ENCODE measurements around the gene UST. TPM values are rescaled to one million over a fixed set of nuclear protein-coding genes. Genes with fewer than 3 reads are reported as not detected.

UST gene
- total and polyA plus RNA-seq, 2 experiments from 2014 or later: 8.0 to 11.7 TPM

DNA sequence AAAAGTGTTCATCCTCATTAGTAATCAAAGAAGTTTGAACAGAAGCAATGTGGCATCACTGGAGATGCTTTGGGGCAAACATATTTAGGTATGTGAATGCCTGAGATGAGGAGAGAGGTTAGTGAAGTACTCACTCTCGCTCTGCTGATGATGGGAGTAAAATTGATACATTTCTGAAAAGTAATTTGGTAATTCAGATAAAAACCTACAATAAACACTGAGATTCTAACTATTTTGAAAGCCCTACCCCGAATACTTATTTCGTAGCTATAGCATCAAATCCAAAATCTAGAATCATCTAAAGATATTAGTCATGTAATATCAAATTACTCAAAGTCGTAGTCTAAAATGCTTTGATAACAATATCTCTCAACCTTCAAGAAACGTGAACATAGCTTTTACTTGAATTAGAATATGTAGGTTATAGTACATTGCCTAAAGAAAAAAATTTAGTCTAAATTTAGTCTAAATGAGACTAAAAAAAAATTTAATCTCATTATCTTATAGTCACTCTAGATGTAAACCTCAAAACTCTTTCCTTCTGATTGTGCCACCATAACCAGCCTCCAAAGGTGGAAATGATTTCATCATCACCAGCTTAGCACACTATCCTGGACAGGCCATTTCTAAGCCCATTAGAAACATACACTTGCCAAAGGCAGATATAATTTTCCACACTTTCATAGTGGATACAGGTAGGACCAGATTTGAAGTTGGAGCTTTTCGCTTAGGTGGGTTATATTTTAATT lies 338.2 kb downstream of the UST start:
- H3K79me2 ChIP-seq: no peaks in the 10 kb centered on the region
- H4K20me1 ChIP-seq (ENCODE audit: insufficient read depth, poor library complexity, severe bottlenecking): no peaks in the 10 kb centered on the region
- no peak for TF ChIP-seq EZH2 (IDR thresholded peaks at IDR 0.05; ENCODE audit: borderline replicate concordance)
- no peak for TF ChIP-seq EZH2phosphoT487 (IDR thresholded peaks at IDR 0.05; ENCODE audit: low read depth, severe bottlenecking, unreplicated experiment)
- TF ChIP-seq CTCF (IDR thresholded peaks at IDR 0.05; ENCODE audit: poor library complexity): no peak
- no peaks in the 10 kb centered on the region for H3K9me2 ChIP-seq (replicated peaks; ENCODE audit: insufficient read depth)
- H3K4me2 ChIP-seq: no peak overlapping the region
- H2AFZ ChIP-seq: no peak overlapping the region
- H3K9me3 ChIP-seq (ENCODE audit: low read depth): no peaks in the 10 kb centered on the region
- peaks cover 14% of the 10 kb centered on the region for H3K4me1 ChIP-seq (ENCODE audit: insufficient read depth)
- no peak for DNase-seq (ENCODE audit: low spot score)
- WGBS (ENCODE audit: low lambda C conversion rate, missing lambda C conversion rate): 93% methylated on average over 6 of the region's 6 CpGs
- no peak overlapping the region for H3K4me3 ChIP-seq
- H3K27ac ChIP-seq: no peak overlapping the region
- H3K27me3 ChIP-seq: no peaks in the 10 kb centered on the region
- no peaks in the 10 kb centered on the region for H3K36me3 ChIP-seq (replicated peaks; ENCODE audit: insufficient read depth, low read depth)

- no peaks in the 10 kb centered on the region for H4K20me1 ChIP-seq (ENCODE audit: insufficient read depth, poor library complexity, severe bottlenecking)
- H3K4me1 ChIP-seq (ENCODE audit: insufficient read depth): peaks cover 9% of the 10 kb centered on the region
- H3K4me2 ChIP-seq: no peak overlapping the region
- no peak for TF ChIP-seq CTCF (IDR thresholded peaks at IDR 0.05; ENCODE audit: poor library complexity)
- no peak for TF ChIP-seq EZH2 (IDR thresholded peaks at IDR 0.05; ENCODE audit: borderline replicate concordance)
- no peak for TF ChIP-seq EZH2phosphoT487 (IDR thresholded peaks at IDR 0.05; ENCODE audit: low read depth, severe bottlenecking, unreplicated experiment)
- no peaks in the 10 kb centered on the region for H3K27me3 ChIP-seq
- DNase-seq (ENCODE audit: low spot score): no peak
- no peaks in the 10 kb centered on the region for H3K36me3 ChIP-seq (replicated peaks; ENCODE audit: insufficient read depth, low read depth)
- H3K4me3 ChIP-seq: no peak overlapping the region
- H3K79me2 ChIP-seq: no peaks in the 10 kb centered on the region
- no peaks in the 10 kb centered on the region for H3K9me2 ChIP-seq (replicated peaks; ENCODE audit: insufficient read depth)
- H3K9me3 ChIP-seq (ENCODE audit: low read depth): no peaks in the 10 kb centered on the region
- H2AFZ ChIP-seq: no peak overlapping the region
- no peak overlapping the region for H3K27ac ChIP-seq
These were observed 338.7 kb downstream of the UST start for GRCh38 chr6:149085557-149085938.

DNA sequence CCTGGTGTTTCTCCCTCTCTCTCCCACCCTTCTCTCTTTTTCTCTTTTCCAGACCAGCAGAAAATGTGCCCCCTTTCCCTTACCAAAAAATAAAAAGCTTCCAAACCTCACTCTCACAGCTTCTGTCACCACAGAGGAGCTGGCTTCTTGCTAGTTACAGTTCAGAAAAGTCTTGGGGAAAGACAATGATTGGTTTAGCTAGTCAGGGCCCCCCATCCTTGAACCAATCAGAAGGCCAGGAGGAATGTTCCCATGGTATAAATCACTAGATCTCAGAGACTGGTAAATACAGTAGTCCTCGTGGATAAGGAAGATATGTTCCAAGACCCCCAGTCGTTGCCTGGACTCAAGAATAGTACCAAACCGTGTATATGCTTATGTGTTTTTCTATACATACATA lies 339.5 kb downstream of the UST start:
- H3K9me2 ChIP-seq (replicated peaks; ENCODE audit: insufficient read depth): no peaks in the 10 kb centered on the region
- H3K4me1 ChIP-seq (ENCODE audit: insufficient read depth): peaks cover 3% of the 10 kb centered on the region
- DNase-seq (ENCODE audit: low spot score): no peak
- no peaks in the 10 kb centered on the region for H3K9me3 ChIP-seq (ENCODE audit: low read depth)
- H3K4me2 ChIP-seq: no peak overlapping the region
- H3K4me3 ChIP-seq: no peak overlapping the region
- no peaks in the 10 kb centered on the region for H3K27me3 ChIP-seq
- H3K27ac ChIP-seq: no peak overlapping the region
- no peaks in the 10 kb centered on the region for H4K20me1 ChIP-seq (ENCODE audit: insufficient read depth, poor library complexity, severe bottlenecking)
- 78% methylated on average over 3 of the region's 3 CpGs for WGBS (ENCODE audit: low lambda C conversion rate, missing lambda C conversion rate)
- H3K36me3 ChIP-seq (replicated peaks; ENCODE audit: insufficient read depth, low read depth): no peaks in the 10 kb centered on the region
- no peaks in the 10 kb centered on the region for H3K79me2 ChIP-seq
- TF ChIP-seq EZH2phosphoT487 (IDR thresholded peaks at IDR 0.05; ENCODE audit: low read depth, severe bottlenecking, unreplicated experiment) (no peak), CTCF (IDR thresholded peaks at IDR 0.05; ENCODE audit: poor library complexity) (no peak), EZH2 (IDR thresholded peaks at IDR 0.05; ENCODE audit: borderline replicate concordance) (no peak)
- H2AFZ ChIP-seq: no peak overlapping the region
